GF-D8 (cell line): ENCODE results near the gene GLRX3.

Source experiments
- DNase-seq: peaks from one replicate; lab custom pipeline; 2025; lab: John Stamatoyannopoulos, UW

Gene GLRX3

DNA sequence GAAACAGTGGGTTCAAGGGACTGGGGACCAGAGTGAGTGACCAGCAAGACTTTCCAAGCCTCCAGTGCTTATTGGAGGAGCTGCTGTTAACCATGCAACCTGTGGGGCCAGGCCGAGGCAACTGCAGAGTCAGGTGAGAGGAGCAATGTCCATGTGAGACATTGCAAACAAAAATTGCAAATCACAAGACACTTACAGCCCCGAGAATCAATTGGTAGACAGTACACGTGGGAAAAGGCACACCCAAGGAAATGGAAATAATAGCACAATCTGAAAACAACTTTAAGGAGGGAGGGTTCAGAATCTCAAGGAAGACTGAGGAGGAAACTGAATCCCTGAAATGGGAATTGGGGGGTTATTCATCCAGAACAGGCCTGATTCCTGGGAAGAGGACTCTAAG is 72.6 kb downstream of the GLRX3 start:
- DNase-seq: no peak

DNA sequence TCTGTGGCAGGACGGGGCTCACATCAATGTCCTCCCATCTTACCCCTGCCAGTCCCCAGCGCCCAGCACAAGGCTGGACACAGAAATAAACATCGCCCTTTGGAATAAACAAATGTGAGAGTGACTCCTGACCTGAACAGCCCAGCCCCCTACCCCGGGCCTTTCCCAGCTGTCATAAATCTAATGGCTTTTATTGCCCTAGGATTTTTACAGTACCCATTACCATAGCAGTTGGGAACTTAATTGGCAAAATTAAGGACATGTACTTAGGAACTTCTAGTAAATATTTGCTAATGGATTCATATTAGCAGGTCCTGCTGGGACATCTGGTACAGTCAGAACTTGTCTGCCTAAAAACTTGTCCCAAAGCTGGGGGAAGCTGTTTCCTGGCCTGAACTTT is 76.6 kb downstream of the GLRX3 start:
- no peak for DNase-seq

DNA sequence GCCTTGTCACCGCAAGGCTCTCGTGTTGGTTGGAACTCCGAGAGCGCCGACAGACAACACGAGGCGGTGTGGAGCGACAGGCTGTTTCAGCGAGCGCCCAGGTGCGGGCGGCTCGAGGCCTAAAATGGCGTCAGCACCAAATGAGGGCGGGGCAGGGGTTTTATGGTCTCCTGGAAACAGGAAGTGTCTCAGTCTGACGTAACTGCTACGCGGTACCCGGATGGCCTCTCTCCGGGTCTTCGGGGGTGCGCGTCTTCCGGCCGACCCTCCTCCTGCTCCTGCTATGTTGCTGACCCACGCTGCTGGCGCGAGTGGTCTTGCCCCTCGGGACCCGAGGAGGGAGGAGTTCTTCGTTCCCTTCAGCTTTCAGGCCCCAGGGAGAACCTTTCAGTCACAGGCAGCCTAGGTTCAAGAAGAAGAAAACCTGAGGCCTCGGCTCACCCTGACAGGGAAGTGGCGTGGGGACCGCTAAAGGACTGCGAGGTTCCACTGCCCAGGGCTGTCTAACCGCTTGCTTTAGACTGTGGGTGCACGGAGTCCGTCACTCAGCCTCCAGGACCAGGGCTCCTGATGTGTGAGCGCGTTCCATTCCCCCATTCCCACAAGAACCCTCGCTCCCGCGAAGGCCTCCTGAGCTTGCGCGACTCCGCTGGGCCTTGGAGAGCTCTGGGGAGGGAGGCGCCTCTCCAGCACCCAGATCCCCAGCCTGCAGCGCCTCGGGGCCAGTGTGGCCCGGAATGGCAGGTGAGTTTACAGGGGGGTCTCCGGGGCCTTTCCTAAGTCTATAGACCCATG is 77.3 kb downstream of the GLRX3 start:
- DNase-seq: no peak

DNA sequence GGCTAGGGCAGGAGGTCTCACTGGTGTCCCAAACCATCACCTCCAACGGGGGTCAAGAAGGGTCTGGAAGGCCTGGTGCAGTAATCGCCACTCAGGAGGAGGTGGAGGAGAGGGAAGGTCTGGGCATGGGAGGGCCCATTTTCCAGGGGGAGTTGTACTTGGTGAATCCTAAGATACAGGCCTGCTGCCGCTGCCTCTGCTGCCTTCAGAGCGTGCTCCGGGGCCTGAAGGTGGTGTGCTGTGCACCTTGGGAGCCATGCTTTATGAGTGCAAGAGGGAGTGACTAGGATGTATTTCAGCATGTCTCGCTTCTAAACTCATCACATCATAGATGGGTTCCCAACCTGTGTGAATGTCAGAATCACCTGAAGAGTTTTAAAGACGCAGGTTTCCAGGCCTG is 78.2 kb downstream of the GLRX3 start:
- DNase-seq: no peak

DNA sequence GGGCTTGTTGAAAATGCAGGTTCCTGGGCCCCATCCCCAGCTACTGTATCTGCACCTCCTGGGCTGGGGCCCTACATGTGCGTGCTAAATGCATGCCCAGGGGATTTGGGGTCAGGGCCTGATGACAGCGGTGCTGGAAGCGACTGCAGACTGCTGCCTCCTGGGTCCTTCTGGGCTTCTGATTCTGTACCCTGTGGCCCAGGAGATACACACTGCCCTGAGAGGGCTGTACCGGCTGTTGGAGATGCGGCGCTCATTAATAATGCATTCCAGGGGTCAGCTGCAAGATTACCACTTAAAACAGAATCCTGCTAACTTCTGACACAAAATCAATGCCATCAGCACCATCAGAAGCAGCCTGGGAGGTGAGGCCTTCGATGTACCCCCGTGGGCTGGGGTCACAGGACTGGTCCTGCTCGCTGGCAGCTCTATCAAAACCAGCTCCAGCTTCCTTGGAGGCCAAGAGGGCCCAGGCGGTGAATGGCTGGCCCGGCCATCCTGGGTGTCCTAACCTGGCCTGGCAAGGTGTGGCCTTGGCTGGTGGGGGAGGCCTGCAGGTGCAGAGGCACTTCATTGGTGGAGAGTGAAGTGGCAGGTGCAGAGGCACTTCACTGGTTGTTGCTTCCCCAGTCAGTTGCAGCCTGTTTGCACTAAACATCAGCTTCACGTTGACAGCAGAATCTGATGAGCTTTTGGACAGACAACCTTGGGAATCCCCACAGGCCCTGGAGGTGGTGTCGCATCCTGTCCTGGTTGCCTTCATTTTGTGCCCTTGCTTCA is 79.2 kb downstream of the GLRX3 start:
- DNase-seq: no peak

DNA sequence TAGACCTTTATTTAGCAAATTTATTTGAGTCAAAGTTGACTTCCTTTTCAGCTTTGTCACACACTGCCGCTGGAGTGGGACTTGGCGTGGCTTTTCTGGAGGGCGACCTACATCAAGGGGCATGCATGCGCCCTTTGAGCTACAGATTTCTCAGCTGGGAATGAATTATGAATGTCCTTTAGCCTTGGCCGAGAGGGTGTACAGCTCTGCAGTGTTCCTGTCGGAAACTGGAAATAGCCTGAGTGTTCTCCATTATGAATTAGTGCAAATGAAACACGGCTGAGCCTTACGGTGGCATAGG is 79.7 kb downstream of the GLRX3 start:
- no peak for DNase-seq

DNA sequence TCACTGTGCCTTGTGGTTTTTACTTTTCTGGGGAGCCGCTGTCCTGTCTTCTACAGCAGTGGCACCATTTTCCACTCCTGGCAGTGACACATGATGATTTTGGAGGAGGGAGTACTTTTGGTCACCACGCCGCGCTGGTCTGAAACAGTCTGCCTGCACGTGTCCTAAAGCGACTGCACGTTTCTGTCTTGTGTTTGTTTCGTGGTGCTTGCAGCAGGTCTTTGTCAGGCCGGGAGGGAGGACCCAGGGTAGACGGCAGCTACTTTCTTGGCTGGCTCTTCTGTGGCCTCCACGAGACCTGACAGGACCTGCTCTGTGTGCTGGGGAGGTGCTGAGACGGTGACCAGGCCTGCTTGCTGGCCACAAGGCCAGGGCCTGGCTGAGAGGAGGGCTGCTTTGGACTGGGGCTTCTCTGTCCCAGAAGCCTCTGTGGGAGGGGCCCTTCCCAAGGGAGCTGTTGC is 82.0 kb downstream of the GLRX3 start:
- no peak for DNase-seq

DNA sequence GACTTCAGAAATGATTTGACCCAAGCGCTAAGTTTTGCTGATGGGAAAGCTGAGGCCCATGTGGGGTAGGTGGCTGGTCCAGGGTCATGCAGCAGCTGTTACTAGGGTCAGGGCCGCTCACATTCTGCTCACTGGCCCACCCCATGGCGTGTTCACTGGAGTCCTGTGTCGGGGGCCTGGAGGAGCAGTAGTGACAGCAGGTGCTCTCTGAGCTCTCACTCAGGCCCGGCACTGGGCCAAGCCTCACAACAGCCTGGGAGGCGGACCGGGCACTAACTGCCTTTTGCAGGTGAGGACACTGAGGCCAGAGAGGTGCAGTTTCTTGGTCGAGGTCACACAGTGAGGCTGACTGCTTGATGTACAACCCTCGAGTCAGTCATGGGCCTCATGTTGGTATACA is 82.7 kb downstream of the GLRX3 start:
- DNase-seq: no peak

DNA sequence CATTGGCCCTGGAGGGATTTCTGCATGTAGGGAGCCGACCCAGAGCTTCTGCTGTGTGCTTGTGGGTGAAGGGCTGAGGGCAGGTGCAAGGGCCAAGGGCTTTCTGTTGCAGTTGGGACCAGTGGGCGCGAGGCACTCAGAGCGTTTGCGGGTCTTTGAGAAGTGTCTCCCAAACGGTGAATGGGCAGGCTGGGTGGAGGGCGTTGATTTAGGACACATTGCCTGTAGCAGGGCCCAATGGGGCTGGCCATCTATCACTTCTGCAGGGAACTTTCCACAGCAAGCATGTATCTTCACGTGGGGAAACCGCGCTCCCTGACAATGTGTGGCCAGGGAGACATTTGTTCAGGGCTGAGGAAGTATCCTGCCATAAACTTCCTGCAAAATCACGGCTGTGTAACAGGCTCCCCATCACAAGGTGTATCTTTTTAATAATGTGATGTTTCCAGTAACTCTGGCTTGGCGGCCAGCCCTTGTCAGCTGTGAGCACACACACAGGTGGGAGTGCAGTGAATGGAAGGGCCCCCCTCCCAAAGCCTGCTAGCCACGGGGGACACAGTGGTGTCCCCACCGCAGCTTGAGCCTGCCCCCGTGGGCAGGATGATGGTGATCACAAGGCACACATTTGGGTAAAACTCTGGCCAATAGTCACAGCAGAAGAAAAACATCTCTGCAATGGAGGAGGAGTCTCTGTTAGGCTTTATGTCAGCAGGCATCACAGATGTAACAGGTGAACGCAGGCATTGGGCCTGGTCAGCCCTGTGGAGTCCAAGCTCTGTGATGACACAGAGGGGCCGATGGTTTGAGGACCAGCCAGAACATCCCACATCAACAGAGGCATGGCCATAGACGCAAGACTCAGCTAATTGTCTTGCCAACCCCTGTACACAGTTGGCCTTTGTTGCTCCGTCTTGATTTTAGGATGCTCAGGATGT is 84.3 kb downstream of the GLRX3 start:
- DNase-seq: no peak

DNA sequence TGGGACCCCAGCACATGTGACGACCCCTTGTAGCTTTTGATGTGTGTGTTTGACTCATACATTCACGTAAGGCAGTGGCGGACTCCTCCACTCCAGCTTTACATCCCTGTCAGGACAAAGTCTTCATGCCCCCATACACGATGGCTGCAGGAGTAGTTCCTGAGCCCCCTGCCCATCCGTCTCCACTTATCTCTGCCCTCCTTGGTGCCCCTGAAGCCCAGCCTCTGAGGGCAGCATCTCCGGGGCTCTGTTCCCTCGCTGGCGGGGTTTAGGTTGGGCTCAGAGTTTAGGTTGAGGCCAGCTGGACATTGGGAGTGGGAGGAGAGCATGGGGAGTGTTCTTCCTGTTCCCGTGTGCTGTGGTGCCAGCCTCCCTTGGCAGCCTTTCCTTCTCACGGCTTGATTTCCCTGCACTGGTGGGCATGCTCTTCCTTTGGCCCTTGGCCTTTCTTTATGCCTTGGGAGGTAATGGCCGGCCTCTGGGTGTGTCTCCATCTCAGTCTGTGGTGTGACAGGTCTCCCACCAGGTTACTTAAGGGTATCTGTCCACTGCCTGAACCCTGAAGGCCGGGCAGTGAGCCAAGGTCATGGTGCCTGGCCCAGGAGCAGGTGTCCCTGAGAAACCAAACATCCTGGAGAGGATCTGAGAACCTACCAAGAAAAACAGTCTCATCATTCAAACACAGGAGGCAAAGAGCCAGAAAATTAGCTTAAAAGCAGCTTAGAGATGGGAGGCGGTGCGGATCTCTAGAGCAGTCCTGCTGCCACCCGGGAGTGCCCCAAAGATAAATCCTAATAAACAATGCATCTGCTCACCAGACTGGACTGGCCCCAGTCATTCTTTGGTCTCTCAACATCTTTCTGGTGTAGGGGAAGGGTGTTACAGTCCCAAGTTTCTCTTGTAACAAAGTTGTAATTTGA is 85.5 kb downstream of the GLRX3 start:
- no peak for DNase-seq

DNA sequence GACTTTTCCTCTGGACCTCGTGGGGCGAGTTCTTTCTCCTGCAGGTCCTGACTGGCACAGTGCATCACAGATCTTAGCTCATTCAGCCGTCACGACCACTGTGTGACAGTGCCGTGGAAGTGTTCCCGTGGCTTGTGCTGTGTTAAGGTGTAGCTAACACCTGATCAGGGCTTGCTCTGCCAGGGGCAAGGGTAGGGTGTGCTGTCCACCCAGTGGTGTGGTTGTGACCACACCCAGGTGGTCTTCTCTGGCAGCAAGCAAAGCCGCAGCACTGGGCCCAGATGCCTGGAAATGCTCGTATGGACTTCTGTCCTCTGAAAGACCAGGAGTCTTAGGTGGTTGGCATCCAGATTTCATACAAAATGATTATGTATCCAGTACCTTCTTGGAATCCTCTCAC is 86.2 kb downstream of the GLRX3 start:
- DNase-seq: no peak

DNA sequence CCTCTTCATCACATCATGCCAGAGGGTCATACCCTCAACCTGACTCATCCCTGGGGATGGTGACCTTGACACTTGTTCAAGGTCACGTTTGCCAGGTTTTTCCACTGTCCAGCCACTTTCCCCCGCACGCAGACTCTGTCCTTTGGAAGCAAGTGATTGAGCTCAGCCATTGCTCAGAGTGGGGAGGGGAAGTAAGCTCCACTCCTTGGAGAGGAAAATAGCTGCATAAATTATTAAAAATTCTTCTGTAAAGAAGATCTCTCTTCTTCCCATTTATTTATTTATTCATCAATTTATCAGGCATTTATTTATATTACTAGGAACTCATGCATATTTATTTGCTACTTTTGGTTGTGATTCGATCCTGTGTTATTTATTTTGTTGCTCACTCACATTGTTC is 88.0 kb downstream of the GLRX3 start:
- DNase-seq: no peak

DNA sequence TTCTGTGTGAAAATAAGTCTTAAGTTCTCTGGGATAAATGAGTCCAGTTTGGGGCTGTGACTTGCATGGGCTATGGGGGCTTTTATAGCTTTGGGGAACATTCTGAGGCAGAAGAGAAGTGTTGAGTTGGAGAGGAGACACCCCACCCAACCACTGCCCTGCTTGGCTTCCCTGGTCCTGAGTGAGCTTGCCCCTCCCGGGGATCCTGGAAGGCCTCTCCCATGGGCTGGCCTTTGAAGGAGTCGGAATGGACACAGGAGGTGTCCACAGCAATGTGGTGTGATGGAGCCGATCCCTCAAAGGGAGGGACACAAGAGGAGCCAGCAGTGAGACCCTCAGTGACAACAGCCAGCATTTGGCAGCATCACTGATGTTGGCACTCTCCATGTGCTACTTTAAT is 89.8 kb downstream of the GLRX3 start:
- no peak for DNase-seq

DNA sequence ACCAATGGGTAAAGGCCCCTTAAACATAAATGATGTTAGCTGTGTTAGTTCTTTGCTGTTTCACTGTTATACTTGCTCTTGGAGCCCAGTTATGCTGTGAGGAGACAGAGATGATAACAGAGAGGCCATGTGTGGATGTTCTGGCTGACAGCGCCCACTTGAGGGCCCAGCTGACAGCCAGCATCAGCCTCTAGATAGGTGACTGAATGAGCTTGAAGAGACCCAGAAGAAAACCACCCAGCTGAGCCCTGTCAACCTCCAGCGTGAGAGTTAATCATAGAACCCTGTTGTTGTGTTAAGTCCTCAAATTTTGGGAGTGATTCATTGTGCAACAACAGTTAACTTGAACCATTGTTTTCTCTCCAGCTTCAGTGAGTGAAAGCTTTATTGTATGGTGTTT is 91.7 kb downstream of the GLRX3 start:
- DNase-seq: no peak
